HG02610 (cell line): ENCODE results near the gene NLRP7.
"Not testable (repeated sequence)": the region's sequence is repeated elsewhere in the genome, so short reads cannot be mapped to it uniquely, and the experiment has no call there.

Experiments used
- ATAC-seq: cut with Tn5 transposase; IDR thresholded peaks from one replicate; pipeline ENCODE4 v1.9.1; 2021; ENCODE audit warnings: mild to moderate bottlenecking, moderate library complexity; ENCODE audit not compliant: unreplicated experiment

Gene NLRP7

DNA sequence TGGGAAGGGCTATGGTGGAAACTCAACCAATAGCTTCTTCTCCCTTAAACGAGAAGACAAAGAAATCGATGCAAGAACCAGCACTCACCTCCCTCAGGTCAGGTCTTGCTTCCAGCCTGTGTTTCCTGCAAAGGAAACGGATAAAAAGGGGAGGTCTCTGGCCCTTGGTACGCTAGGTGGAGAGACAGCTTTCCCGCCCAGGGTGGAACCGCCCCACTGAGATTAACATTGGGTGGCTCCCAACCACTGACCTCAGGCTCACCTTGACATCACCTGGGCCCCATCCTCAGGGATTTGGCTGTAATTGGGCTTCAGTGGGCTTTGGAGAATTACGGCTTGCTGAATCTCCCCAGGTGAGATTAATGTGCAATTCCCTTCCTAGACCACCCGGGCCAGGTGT is at the start of gene NLRP7:
NLRP7 (minus strand) TSS at position 150 of the 400 bp plus-strand sequence.
- ATAC-seq, result no peak

DNA sequence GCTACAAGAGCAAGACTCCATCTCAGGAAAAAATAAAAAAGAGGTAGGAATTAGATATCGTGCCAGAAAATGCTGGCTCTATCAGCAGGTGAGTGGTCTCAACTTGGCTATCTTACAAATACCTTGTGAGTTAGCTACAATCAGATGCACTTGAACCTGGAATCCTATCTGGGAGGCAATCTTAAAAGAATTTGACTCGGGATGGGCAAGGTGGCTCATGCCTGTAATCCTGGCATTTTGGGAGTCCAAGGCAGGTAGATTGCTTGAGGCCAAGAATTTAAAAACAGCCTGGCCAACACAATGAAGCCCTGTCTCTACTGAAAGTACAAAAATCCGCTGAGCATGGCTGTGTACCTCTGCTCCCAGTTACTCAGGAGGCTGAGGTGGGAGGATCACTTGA is 48.2 kb upstream of the NLRP7 start:
- ATAC-seq, result no peak

DNA sequence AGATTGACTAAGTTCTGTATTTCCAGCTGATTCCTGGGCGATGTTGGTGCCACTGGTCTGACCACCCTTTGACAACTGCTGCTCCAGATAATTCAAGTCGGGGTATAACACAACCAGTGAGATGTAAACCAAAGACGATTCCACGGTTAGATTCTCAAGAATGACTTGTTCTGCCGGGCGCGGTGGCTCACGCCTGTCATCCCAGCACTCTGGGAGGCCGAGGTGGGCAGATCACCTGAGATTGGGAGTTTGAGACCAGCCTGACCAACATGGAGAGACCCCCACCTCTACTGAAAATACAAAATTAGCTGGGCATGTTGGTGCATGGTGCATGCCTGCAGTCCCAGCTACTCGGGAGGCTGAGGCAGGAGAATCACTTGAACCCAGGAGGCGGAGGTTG is 42.2 kb upstream of the NLRP7 start:
- ATAC-seq, result not testable (repeated sequence)

DNA sequence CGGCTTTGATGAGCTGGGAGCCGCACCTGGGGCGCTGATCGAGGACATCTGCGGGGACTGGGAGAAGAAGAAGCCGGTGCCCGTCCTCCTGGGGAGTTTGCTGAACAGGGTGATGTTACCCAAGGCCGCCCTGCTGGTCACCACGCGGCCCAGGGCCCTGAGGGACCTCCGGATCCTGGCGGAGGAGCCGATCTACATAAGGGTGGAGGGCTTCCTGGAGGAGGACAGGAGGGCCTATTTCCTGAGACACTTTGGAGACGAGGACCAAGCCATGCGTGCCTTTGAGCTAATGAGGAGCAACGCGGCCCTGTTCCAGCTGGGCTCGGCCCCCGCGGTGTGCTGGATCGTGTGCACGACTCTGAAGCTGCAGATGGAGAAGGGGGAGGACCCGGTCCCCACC is 35.2 kb upstream of the NLRP7 start:
- ATAC-seq, result not testable (repeated sequence)

DNA sequence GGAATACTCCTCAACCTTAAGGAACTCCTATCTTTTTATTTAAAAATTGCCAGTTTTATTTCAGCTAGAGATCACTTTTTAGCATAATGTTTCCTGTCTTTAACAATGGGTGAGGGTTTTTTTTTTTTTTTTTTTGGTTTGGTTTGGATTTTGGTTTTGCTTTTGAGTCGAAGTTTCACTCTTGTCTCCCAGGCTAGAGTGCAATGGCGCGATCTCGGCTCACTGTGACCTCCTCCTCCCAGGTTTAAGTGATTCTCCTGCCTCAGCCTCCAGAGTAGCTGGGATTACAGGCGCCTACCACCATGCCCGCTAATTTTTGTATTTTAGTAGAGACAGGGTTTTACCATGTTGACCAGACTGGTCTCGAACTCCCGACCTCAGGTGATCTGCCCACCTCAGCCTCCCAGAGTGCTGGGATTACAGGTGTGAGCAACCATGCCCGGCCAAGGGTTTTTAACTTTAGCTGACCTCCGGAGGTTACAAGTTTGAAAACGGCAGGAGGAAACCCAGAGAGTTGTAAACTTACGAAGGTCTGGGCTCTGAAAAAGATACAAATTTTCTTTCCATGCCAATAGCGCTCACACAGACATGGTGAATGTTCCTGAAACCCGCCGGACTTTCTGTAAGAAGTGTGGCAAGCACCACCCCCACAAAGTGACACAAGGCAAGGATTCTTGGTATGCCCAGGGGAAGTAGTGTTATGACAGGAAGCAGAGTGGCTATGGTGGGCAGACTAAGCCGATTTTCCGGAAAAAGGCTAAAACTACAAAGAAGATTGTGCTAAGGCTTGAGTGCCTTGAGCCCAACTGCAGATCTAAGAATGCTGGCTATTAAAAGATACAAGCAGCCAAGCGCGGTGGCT is 26.1 kb upstream of the NLRP7 start:
- not testable (repeated sequence) for ATAC-seq

DNA sequence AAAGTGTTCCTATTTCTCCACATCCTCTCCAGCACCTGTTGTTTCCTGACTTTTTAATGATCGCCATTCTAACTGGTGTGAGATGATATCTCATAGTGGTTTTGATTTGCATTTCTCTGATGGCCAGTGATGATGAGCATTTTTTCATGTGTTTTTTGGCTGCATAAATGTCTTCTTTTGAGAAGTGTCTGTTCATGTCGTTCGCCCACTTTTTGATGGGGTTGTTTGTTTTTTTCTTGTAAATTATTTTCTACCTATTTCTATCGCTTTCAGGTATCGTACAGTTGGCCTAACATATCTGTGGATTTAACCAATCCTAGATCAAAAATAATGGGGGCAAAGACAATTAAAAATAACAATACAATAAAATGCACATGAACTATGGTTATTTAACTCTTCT is 24.1 kb upstream of the NLRP7 start:
- ATAC-seq, result not testable (repeated sequence)

DNA sequence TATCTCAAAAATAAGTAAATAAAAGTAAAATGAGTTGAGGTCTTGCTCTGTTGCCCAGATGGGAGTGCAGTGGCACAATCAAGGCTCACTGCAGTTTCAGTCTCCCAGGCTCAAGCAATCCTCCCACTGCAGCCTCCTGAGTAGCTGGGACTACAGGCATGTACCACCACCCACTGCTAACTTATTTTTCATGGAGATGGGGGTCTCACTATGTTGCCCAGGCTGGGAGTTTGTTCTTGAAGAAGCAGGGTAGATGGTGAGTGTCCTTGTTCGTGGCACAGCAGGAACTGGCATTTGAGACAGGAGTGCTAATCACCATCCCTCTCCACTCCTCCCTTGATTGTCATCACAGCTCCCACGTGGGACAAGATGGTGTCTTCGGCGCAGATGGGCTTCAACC is 22.3 kb upstream of the NLRP7 start:
- ATAC-seq, result no peak

DNA sequence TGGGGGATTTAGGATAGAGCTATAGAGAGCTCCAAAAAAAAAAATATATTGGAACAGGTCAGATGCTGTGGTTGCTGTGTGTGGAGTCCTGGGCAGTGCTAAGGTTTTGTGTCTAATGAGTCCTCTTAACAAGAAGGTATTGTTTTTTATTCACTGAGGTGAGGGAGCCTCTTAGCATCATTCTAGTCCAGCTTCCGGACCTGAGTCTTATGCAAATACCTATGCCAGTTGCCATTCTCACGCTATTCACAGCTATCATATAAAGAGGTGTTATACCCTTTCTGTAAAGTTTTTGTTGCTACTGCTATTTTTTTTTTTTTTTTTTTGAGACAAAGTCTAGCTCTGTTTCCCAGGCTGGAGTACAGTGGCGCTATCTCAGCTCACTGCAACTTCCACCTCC is 20.3 kb upstream of the NLRP7 start:
- ATAC-seq, result no peak

DNA sequence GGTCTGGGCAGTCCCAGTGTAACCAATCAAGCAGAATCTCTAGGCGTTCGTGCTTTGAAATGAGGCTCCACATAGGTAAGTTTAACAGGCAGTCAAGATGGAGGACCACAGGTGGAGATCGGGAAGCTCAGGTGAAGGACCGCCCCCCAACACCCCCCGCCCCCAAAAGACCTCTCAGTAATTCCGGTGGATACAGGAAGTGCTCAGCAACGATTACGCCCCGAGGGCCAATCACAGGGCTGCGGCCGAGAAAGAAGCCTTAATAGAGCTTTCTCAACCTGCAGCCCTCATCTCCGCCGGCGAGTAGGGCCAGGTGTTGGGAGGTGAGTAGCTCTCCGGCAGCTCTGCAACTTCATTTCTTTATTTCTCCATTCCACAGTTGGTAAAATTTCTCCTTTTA is 17.7 kb upstream of the NLRP7 start:
- not testable (repeated sequence) for ATAC-seq

DNA sequence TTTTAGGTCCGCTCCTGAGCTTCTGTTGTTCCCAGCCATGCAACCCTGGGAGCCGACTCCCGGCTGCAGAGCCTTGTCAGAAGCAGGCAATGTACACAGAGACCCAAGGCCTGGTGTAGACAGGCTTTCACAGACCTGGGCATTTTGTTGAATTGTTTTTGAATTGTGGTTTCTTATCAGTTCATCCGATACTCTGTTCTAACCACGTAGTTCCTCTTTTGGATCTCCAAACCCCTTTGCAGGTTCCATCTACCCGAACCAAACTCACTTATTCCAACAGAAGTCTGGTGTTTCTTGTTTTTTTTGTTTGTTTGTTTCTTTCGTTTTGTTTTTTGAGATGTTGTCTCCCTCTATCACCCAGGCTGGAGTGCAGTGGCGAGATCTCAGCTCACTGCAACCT is 12.5 kb upstream of the NLRP7 start:
- ATAC-seq, result no peak

DNA sequence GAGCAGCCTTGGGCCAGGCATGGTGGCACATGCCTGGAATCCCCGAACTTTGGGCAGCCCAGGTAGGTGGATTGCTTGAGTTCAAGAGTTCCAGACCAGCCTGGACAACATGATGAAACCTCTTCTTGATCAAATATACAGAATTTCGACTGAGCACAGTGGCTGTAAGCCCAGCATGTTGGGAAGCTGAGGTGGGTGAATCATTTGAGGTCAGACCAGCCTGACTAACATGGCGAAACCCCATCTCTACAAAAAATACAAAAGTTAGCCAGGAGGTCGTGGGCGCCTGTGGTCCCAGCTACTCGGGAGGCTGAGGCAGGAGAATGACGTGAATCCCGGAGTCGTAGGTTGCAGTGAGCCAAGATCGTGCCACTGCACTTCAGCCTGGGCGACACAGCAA is 8.0 kb upstream of the NLRP7 start:
- ATAC-seq, result no peak

DNA sequence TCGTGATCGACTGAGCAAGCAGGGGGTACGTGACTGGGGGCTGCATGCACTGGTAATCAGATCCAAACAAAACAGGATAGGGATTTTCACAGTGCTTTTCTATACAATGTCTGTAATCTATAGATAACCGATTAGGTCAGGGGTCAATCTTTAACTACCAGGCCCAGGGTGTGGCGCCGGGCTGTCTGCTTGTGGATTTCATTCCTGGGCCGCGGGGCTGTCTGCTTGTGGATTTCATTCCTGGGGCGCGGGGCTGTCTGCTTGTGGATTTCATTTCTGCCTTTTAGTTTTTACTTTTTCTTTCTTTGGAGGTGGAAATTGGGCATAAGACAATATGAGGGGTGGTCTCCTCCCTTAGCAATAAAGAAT is 6.0 kb upstream of the NLRP7 start:
- ATAC-seq, result not testable (repeated sequence)

DNA sequence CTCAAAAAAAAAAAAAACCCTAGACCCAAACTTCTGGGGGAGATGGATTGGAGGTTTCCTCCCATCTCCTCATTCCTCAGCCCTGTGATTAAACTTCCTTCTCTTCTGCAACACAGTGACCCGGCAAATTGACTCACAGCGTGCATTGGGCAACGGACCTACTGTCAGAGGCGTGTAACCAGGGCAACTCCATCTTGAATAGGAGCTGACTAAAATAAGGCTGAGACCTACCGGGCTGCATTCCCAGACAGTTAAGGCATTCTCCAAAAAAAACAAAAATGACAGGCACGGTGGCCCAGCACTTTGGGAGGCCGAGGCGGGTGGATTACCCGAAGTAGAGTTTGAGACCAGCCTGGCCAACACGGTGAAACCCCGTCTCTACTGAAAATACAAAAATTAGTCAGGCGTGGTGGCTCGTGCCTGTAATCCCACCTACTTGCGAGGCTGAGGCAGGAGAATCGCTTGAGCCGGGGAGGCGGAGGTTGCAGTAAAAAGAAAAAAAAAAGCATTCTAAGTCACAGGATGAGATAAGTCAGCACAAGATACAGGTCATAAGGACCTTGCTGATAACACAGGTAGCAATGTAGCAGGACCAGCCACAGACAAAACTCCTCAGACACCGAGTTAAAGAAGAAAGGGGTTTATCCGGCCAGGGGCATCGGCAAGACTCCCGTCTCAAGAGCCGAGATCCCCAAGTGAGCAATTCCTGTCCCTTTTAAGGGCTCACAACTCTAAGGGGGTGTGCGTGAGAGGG is 5.4 kb upstream of the NLRP7 start:
- no peak for ATAC-seq

DNA sequence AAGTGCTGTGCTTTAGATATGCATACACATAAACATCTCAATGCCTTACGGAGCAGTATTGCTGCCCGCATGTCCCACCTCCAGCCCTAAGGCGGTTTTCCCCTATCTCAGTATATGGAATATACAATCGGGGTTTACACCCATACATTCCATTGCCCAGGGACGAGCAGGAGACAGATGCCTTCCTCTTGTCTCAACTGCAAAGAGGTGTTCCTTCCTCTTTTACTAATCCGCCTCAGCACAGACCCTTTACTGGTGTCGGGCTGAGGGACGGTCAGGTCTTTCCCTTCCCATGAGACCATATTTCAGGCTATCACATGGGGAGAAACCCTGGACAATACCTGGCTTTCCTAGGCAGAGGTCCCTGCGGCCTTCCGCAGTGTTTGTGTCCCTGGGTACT is 3.2 kb upstream of the NLRP7 start:
- not testable (repeated sequence) for ATAC-seq

DNA sequence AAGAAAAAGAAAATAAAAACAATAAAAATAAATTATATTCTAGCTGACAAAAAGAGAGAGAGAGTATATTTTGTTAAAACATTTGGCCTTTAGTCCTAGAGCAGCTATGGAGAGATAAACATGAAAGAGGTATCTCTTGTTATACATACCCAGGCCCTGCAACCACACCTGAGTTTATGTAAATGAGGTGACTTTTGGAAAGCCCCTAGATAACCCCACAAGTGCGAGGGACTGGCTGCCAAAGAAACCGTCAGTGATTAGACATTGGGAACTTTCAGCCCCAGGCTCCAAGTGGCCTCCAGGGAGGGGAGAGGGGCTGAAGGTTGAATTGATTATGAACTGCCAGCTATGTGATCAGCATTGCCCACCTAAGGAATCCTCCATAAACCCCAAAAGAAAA is 2.1 kb upstream of the NLRP7 start:
- ATAC-seq, result no peak

DNA sequence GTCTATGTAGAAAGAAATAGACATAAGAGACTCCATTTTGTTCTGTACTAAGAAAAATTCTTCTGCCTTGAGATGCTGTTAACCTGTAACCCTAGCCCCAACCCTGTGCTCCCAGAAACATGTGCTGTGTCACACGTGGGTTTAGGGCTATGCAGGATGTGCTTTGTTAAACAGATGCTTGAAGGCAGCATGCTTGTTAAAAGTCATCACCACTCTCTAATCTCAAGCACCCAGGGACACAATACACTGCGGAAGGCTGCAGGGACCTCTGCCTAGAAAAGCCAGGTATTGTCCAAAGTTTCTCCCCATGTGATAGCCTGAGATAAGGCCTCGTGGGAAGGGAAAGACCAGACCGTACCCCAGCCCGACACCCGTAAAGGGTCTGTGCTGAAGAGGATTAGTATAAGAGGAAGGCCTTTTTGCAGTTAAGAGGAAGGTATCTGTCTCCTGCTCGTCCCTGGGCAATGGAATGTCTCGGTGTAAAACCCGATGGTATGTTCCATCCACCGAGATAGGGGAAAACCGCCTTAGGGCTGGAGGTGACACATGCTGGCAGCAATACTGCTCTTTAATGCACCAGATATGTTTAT is 3.5 kb downstream of the NLRP7 start:
- not testable (repeated sequence) for ATAC-seq

DNA sequence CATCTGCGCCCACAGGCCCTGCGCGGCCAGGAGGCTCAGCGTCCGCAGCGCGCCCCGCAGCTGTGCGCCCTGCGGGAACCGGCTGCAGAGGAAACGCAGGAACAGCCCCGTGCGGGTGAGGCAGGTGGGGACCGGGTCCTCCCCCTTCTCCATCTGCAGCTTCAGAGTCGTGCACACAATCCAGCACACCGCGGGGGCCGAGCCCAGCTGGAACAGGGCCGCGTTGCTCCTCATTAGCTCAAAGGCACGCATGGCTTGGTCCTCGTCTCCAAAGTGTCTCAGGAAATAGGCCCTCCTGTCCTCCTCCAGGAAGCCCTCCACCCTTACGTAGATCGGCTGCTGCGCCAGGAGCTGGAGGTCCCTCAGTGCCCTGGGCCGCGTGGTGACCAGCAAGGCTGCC is 7.8 kb downstream of the NLRP7 start:
- not testable (repeated sequence) for ATAC-seq

DNA sequence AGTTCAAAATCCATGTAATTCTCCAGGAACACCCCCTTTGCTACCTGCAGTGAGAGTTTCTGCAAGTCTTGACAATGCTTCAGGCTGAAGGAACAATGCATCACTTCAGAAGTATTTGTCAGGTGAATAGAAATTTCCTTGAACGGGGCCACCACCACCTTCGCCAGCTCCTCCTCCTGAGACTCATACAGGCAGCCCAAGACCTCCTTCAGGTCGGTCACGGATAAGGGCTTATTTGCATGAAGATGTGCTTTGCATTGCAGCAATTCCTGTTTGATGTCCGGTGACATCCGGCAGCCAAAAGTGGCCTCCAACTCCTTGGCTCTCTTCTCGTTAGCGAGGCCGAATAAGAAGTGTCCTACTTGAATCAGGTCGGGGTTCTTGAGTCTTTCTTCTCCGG is 8.4 kb downstream of the NLRP7 start:
- ATAC-seq, result no peak

DNA sequence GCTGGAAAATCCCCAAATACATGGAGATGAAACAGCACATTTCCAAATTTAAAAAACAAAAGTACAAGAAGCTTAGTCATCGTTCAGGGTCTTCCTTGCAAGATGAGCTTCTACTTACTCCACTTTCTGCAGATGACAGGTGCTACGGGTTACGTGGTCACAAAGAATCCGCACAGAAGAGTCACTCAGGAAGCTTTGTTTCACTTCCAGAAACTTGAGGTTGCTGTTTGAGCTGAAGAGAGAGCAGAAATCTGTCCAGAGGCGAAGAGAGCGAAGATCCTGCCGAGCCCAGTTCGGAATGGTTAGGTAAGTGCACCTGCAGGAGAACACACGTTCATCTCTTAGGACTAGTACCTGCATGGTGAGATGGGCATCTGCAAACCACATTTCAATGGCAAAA is 9.4 kb downstream of the NLRP7 start:
- peak; percentile 38 for ATAC-seq

DNA sequence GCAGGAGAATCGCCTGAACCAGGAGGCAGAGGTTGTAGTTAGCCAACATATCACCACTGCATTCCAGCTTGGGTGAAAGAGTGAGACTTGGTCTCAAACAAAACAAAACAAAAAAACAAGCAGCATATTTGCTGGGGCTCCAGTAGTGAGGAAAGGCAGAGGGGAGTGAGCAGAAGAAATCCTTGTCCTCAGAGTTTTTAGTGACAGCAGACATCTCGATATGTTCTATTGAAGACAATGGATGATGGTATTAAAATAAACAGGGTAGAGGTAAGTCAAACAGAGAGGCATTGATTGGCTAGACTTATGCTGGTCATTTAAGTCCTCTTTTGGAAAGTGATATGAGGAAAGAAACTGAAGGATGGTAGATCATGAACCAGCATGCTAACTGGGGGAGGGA is 19.0 kb downstream of the NLRP7 start:
- no peak for ATAC-seq

DNA sequence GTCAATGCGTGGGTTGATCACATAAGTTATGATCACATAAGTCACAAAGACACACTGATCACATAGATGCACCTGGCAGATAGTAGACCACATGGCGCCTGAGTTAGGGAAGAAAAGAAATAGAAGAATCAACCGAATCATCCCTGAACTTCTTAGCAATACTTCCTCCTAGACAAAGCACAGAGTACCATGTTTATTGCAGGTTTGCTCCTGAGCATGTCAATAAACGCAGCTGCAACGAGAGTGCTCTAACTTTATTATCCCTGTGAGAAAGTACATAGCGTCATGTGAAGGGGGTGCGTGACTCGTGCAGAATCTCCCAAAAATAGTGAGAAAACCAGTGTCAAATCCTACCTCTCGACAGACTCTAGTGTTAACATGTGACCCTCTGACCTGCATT is 24.1 kb downstream of the NLRP7 start:
- no peak for ATAC-seq

DNA sequence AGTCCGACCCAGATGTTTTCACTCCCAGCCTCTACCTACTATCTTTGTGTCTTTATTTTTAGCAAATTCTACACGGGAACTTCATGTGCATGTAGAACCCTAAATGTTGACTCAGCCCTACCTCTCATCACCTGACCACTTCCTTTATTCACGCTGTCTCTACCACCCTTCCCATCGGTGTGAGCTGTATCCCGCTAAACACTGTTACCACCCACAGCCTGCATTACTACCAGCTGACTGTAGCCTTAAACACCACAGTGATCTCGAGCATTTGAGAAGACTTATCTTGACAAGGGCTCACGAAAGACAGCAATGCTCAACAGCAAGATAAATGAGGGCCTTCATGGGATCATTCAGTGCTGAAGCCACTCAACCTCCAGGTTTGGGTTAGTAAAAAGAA is 26.2 kb downstream of the NLRP7 start:
- no peak for ATAC-seq
